Liver (tissue), 9 donors: ENCODE data around the gene RPS3. TPM values are rescaled to one million over a fixed set of nuclear protein-coding genes. Genes with fewer than 3 reads are reported as not detected.

ENCODE experiments used
- DNase-seq: peaks from one replicate; pipeline ENCODE4 v3.0.0-alpha.2; 2017; ENCODE audit warnings: low spot score
- H3K27ac ChIP-seq, 2 donors: one replicate each; pipeline ENCODE4 v1.7.0; 2013; ENCODE audit warnings: inconsistent platforms in 2 of 2, low read length in 2 of 2, control low read depth in 1 of 2, low read depth in 1 of 2, mild to moderate bottlenecking in 1 of 2
- H3K27me3 ChIP-seq, 4 donors: one replicate each; pipeline versions ENCODE4 v1.6.1 to v1.7.0; 2013; ENCODE audit warnings: low read length in 3 of 4, inconsistent platforms in 1 of 4, mild to moderate bottlenecking in 1 of 4, moderate library complexity in 1 of 4; ENCODE audit not compliant: control insufficient read depth in 4 of 4, insufficient read depth in 4 of 4
- H3K36me3 ChIP-seq, 4 donors: one replicate each; pipeline versions ENCODE4 v1.6.1 to v1.7.0; 2013; ENCODE audit warnings: low read length in 3 of 4, mild to moderate bottlenecking in 3 of 4, low read depth in 1 of 4, moderate library complexity in 1 of 4; ENCODE audit not compliant: control insufficient read depth in 4 of 4, insufficient read depth in 3 of 4
- H3K4me1 ChIP-seq, 4 donors: one replicate each; pipeline versions ENCODE4 v1.6.1 to v1.7.0; 2013; ENCODE audit warnings: low read length in 3 of 4, mild to moderate bottlenecking in 3 of 4, moderate library complexity in 1 of 4; ENCODE audit not compliant: control insufficient read depth in 4 of 4, insufficient read depth in 4 of 4
- H3K4me3 ChIP-seq, 3 donors: one replicate each; pipeline versions ENCODE4 v1.6.1 to v1.7.0; 2013; ENCODE audit warnings: low read length in 3 of 3, control low read depth in 1 of 3, low read depth in 1 of 3, mild to moderate bottlenecking in 1 of 3
- H3K9ac ChIP-seq, 2 donors: one replicate each; pipeline ENCODE4 v1.7.0; 2013; ENCODE audit warnings: low read length in 2 of 2, mild to moderate bottlenecking in 2 of 2, moderate library complexity in 2 of 2, control low read depth in 1 of 2, low read depth in 1 of 2
- H3K9me3 ChIP-seq, 4 donors: one replicate each; pipeline versions ENCODE4 v1.6.1 to v1.7.0; 2013; ENCODE audit warnings: low read length in 3 of 4; ENCODE audit not compliant: control insufficient read depth in 4 of 4
- ATF3 ChIP-seq: IDR thresholded peaks from 2 replicates; pipeline ENCODE4 v1.6.1; 2016; ENCODE audit warnings: antibody characterized with exemption
- CTCF ChIP-seq: fragments of 150-350 bp; IDR thresholded peaks from 2 replicates; pipeline ENCODE4 v1.5.1; 2017; ENCODE audit warnings: improper control_type of control experiment, low read depth, low read length; ENCODE audit not compliant: missing input control
- EGR1 ChIP-seq, 2 donors: IDR thresholded peaks; 2 replicates each; pipeline ENCODE4 v1.6.1; 2016 to 2018; ENCODE audit warnings: antibody characterized with exemption in 2 of 2, low read depth in 2 of 2
- FOXA1 ChIP-seq: IDR thresholded peaks from 2 replicates; pipeline ENCODE4 v1.6.1; 2016; ENCODE audit warnings: antibody characterized with exemption
- FOXA2 ChIP-seq: IDR thresholded peaks from 2 replicates; pipeline ENCODE4 v1.6.1; 2016; ENCODE audit warnings: antibody characterized with exemption
- HNF4A ChIP-seq, 2 donors: conservative IDR thresholded peaks; 2 replicates each; pipeline ENCODE4 v1.6.1; 2016; ENCODE audit warnings: antibody characterized with exemption in 2 of 2, mild to moderate bottlenecking in 2 of 2
- JUND ChIP-seq, 2 donors: IDR thresholded peaks; 2 replicates each; pipeline ENCODE4 v1.6.1; 2016; ENCODE audit warnings: antibody characterized with exemption in 2 of 2
- MAX ChIP-seq: IDR thresholded peaks from 2 replicates; pipeline ENCODE4 v1.6.1; 2016; ENCODE audit warnings: antibody characterized with exemption
- NR2F2 ChIP-seq: IDR thresholded peaks from 2 replicates; pipeline ENCODE4 v1.6.1; 2016; ENCODE audit warnings: antibody characterized with exemption
- RAD21 ChIP-seq, 2 donors: IDR thresholded peaks; 2 replicates each; pipeline ENCODE4 v1.6.1; 2016; ENCODE audit warnings: antibody characterized with exemption in 2 of 2, mild to moderate bottlenecking in 2 of 2
- REST ChIP-seq: IDR thresholded peaks from 2 replicates; pipeline ENCODE4 v1.6.1; 2016; ENCODE audit warnings: antibody characterized with exemption, mild to moderate bottlenecking
- RXRA ChIP-seq, 2 donors: IDR thresholded peaks; 2 replicates each; pipeline ENCODE4 v1.6.1; 2017 to 2018; ENCODE audit warnings: antibody characterized with exemption in 2 of 2, mild to moderate bottlenecking in 1 of 2
- SP1 ChIP-seq: IDR thresholded peaks from 2 replicates; pipeline ENCODE4 v1.6.1; 2018; ENCODE audit warnings: antibody characterized with exemption, mild to moderate bottlenecking
- TAF1 ChIP-seq: conservative IDR thresholded peaks from 2 replicates; pipeline ENCODE4 v1.6.1; 2016; ENCODE audit warnings: antibody characterized with exemption, mild to moderate bottlenecking
- YY1 ChIP-seq: IDR thresholded peaks from 2 replicates; pipeline ENCODE4 v1.6.1; 2016; ENCODE audit warnings: antibody characterized with exemption, mild to moderate bottlenecking
- ZBTB33 ChIP-seq: IDR thresholded peaks from 2 replicates; pipeline ENCODE4 v1.6.1; 2016; ENCODE audit warnings: antibody characterized with exemption
- WGBS: extraction: QIAGEN DNeasy Blood & Tissue Kit; methylation state at CpG from one replicate; pipeline ENCODE4 v1.1.7; 2013; 5-methylcytosine and 5-hydroxymethylcytosine counted together
- polyA plus RNA-seq, 2 donors: library from polyadenylated mRNA; stranded (reverse) in 1 of 2; unstranded in 1 of 2; fragments of 200-250 nt in 1 of 2; fragments of >200 nt in 1 of 2; fragmentation: Nextera tagmentation in 1 of 2; extraction: Ambion mirVana in 1 of 2; gene quantifications; one replicate each; pipeline versions ENCODE4 v1.2.1 to v1.2.3, GENCODE V29; 2013 to 2015
- total RNA-seq, 2 donors: library from RNA; depleted of rRNA; stranded (reverse); fragments of >200 nt; gene quantifications; one replicate each; pipeline ENCODE4 v1.2.3, GENCODE V29; 2014
- donor health status: healthy.
- donor health status: healthy.
- donor health status: healthy.
- donor health status: healthy.
- donor health status: healthy.

Gene RPS3
- total and polyA plus RNA-seq, 4 donors: 289 to 1,115 (median 492) TPM

GRCh38 chr11:75427181-75427580 is 27.9 kb downstream of the RPS3 start:
- Histone ChIP-seq H3K27ac (no peak overlapping the region), H3K36me3 (no peaks in the 10 kb centered on the region), H3K4me1 (peaks cover 4 to 24% (median 14%) of the 10 kb centered on the region in 4 donors), H3K9ac (no peak overlapping the region), H3K4me3 (no peak overlapping the region), H3K9me3 (peaks cover 0 to 5% (median 1%) of the 10 kb centered on the region in 4 donors), H3K27me3 (peaks cover 0 to 9% (median 4%) of the 10 kb centered on the region in 4 donors)
- TF ChIP-seq MAX: no peak
- TF ChIP-seq NR2F2: no peak
- no peak for TF ChIP-seq CTCF
- no peak for TF ChIP-seq FOXA2
- TF ChIP-seq EGR1 (IDR thresholded peaks at IDR 0.05; ENCODE audit: low read depth in 2 of 2): no peak
- TF ChIP-seq FOXA1: no peak
- TF ChIP-seq ATF3: no peak
- TF ChIP-seq TAF1: no peak
- TF ChIP-seq HNF4A (conservative IDR thresholded peaks at IDR 0.05): no peak
- no peak for TF ChIP-seq ZBTB33
- no peak for TF ChIP-seq RXRA (IDR thresholded peaks at IDR 0.05)
- DNase-seq: no peak

DNA sequence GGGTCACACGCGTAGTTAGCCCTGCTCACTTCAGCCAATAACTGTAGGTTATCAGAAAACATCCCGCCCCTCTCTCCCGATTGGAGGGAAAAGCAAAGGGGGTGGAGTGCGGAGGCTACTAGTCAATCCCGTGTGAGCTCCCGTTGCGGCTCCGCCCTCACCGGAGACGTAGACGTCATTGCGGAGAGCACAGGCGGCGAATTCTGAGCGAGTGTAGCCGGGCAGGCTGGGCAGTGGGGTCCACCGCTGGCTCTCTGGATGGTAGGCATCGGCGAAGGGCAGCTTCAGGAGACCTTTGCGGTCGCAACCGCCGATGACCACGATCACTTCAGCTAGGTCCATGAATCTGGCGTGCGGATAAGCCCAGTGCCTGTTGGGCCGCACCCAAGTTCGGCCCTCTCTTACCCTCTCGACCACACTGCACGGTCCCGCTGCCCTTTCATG is 29.0 kb downstream of the RPS3 start:
- peak; percentile 90 for DNase-seq
- 18% methylated on average over 32 of the region's 32 CpGs for WGBS
- Histone ChIP-seq H3K27me3 (peaks cover 0 to 11% (median 5%) of the 10 kb centered on the region in 4 donors), H3K4me3 (peak overlapping the region in 2 of 3 donors; percentile 25 to 37), H3K27ac (no peak overlapping the region), H3K9me3 (peaks cover 0 to 5% (median 1%) of the 10 kb centered on the region in 4 donors), H3K4me1 (peaks cover 4 to 18% (median 6%) of the 10 kb centered on the region in 4 donors), H3K9ac (no peak overlapping the region), H3K36me3 (no peaks in the 10 kb centered on the region)
- TF ChIP-seq SP1 (peak; percentile 50), JUND (IDR thresholded peaks at IDR 0.05) (peak in 1 of 2 donors; percentile 13), FOXA2 (no peak)

- Histone ChIP-seq H3K27me3 (peaks cover 0 to 11% (median 5%) of the 10 kb centered on the region in 4 donors), H3K4me3 (no peak overlapping the region), H3K36me3 (no peaks in the 10 kb centered on the region), H3K9ac (no peak overlapping the region), H3K27ac (no peak overlapping the region), H3K9me3 (peaks cover 0 to 5% (median 1%) of the 10 kb centered on the region in 4 donors), H3K4me1 (peaks cover 4 to 18% (median 6%) of the 10 kb centered on the region in 4 donors)
- no peak for TF ChIP-seq FOXA1
- no peak for TF ChIP-seq REST
- TF ChIP-seq RAD21 (IDR thresholded peaks at IDR 0.05): no peak
- TF ChIP-seq RXRA (IDR thresholded peaks at IDR 0.05): no peak
- TF ChIP-seq NR2F2: no peak
- TF ChIP-seq YY1: no peak
- 67% methylated on average over 16 of the region's 16 CpGs for WGBS
- no peak for DNase-seq
These were observed 29.8 kb downstream of the RPS3 start for GRCh38 chr11:75428989-75429640.
